HG02610 (cell line): ENCODE data around the gene CACNA2D1.
"Not testable (repeated sequence)": the region's sequence is repeated elsewhere in the genome, so short reads cannot be mapped to it uniquely, and the experiment has no call there.

Experiments
- ATAC-seq: cut with Tn5 transposase; IDR thresholded peaks from one replicate; pipeline ENCODE4 v1.9.1; 2021; ENCODE audit warnings: mild to moderate bottlenecking, moderate library complexity; ENCODE audit not compliant: unreplicated experiment

CACNA2D1 gene

DNA sequence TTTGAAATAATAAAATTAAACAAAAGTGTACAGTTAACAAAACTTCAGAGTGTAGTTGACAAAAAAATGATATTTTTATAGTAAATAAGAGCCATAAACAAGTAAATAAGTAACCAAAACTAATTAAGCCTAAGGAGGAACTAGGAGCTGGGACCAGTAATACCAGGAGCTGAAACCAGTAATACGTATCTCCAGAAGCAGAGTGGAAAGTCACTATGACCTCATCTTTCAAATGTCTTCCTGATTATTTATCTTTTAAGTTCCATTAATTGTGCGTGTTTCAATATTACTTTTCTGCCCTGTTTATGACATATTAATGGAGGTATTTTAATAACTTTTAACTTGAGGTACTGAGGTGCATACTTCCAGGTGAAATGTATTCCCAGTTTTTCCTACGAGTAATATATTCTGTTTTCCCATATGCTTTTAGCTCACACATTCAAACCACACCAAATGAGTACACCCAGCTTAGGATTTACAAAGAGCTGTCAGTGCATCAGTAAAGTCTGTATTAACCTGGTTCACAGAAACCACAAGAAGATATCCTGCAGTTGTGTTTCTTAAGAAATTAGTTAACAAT, 390.0 kb downstream of the CACNA2D1 start:
- ATAC-seq, result no peak

DNA sequence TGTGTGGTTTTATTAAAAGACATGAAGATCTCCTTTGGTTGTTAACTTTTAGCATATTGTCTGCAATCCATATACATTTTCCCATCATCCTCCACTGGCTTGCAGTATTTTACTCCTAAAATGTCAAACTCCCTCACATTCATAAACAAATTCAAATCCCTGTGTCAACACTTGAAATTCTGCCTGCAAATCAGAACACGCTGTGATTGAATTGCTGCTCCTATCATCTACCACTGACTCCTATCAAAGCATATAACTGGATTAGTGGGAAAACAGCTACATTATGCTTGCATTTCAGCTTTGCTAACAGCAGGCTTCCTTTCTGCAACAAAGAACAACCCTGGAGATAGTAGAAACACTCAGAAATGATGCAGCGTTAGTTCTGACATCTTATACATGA, 392.0 kb downstream of the CACNA2D1 start:
- no peak for ATAC-seq

DNA sequence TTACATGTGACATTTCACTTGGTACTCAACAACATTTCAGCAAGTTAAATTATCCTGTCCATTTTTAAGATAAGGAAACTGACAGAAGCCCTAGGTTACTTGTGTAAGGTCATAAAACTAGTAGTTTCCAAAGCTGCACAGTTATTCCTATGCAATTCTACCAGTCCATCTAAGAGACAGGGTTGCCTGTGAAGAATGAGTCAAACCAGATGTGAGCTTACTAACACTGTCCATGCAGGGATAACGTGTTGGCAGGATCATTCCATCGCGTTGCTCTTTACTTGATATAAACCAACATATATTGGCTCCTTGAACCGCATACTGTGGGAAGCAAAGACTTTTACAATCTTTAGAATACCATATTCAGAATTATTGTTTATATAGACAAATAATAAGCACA, 392.8 kb downstream of the CACNA2D1 start:
- no peak for ATAC-seq

DNA sequence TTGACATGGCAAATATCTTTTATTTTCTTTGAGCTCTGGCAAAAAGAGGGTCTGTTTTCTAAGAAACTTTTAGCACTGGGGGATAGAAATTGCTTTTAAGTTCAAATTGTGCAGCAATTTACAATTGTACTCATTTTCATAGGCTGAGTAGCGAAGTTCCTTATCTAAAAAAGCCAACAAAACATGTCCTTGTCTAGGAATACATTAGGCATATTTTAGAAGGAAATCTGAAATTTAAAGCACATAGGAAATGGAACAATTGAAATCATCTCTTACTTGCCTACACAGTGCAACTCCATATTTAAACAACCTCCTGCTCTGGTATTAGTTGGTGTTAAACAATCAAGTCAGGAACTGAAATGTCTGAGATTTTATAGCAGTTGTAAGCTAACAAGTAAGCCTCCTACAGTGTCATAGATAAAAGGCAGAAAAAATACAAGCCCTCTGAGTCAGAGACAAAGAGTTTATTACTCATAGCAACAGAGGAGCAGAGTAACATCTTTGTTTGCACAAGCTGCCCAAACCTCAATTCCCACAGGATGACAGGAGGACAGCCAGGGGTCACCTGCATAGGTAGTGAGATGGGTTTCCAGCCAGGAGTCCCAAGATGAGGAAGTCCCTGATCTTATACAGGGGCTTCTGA, 393.6 kb downstream of the CACNA2D1 start:
- ATAC-seq, result peak; percentile 47

DNA sequence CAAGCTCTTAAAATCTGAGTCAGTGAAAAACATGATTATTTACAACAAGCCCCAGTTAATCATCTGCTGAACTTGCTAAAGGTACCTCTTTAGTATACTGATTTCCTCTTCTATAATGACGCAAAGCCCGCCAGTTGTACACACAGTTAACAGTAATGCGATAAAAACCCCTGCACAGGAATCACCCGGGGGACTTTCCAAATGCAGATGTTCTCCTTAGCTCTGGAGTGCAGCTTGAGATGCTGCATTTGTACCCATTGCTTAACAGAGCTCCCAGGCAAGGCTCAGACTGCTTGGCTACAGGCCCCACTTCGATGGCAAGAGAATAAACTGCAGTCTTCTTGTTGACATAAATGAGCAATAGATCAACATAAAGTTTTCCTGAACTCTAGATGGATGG, 394.1 kb downstream of the CACNA2D1 start:
- peak; percentile 42 for ATAC-seq

DNA sequence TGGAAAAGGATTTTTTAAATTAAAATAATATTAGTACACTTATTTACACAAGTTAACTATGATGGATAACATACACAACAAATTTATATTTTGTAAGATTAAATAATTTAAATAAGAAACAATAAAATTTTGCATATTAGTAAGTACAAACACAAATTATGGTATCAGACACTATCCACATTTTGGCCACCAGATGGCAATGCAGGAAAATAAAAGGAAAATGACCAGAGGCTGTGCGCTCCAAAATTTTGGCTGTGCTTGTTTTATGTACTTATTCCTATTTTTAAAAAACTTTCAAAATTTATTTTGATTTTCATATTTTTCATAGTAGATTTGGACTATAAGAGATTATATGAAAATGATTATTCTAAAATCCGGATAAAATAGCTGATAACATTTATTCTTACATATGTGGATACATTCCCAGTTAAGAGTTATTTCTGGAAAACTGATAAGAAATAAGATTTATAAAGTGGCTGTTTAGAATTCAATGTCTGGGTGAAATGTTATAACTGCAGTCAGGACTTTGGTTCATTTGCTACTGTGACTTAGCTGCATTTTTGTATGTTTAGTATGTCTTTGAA, 399.0 kb downstream of the CACNA2D1 start:
- ATAC-seq, result peak; percentile 66

DNA sequence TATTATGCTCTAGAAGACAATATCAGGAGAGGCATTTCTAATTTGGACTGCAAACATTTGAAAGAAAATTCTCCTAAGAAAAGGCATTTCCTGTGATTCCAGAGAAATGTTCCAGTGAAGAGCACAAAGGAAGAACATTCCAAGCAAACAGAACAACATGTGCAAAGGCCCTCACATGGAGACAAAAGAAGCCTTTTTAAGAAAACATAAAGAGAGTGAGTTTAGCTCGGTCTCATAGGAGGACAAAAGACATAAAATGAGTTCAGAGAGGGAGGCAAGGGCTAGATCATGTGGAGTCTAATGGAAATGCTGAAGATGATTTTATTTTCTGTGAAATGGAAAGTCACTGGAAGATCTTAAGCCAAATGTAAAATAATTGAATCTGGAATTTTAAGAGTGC, 404.0 kb downstream of the CACNA2D1 start:
- ATAC-seq, result no peak

DNA sequence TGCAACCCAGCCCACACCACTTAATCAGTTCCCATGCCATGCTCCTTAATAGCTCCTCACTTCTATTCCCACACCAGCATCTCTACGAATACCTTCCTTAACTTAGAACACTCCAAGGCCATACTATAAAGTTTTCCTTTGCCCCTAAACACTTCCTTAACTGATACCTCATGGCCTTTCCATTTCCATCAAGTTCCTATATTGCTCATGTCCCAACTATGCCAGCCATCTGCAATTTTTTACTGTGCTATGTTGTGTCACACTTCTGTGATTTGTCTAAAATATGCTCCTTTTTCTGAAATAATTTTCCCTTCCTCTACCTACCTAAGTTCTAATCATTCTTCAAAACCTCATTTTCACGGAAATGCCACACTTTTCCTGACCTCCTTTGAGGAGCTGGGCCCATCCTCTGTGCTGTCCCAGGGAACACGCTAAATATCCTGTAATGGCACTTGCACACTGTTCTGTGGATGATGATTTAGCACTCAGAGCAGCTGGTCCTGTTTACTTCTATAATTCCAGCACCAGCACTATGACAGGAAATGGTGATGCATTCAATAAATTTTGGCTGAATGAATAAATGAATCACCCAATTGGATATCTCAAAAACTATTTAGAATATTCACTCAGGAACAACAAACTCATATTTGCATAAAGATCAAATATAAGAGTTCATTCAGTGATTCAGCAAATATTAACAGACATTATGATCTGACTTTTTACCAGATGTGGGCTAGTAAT, 407.3 kb downstream of the CACNA2D1 start:
- no peak for ATAC-seq

DNA sequence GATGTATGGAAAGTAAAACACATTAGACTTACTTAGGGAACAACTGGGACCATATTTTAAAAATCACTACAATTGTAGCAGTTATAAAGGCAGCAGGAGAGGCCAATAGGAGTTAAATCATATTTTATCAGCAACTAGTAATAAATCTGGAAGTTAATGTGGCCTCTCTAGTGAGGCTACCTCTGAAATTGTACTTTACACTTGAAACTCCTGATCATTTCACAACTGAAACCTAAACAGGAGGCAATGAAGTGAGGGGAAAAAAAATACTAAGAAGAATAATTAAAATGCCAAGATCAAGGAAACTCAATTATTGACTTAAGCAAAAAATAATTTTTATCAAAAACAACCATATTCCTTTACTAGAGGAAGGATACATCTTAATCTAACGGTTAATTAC, 408.1 kb downstream of the CACNA2D1 start:
- no peak for ATAC-seq

DNA sequence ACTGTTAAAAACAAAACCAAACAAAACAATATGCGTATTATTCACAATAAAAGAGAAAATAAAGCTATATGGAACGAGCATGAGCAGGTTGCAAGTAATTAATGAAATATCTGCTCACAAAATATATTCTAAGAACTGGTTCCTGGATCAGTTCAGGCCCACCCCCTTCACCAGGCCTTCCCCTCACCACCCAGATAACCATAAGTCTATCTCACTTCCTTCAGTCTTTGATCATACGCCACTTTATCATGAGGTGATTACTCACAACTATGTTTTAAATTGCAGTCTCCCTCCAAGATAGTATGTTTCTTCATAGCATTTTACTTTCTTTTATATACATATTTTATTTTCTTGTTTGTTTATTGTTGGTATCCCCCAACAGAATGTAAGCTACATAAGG, 410.7 kb downstream of the CACNA2D1 start:
- ATAC-seq, result no peak

DNA sequence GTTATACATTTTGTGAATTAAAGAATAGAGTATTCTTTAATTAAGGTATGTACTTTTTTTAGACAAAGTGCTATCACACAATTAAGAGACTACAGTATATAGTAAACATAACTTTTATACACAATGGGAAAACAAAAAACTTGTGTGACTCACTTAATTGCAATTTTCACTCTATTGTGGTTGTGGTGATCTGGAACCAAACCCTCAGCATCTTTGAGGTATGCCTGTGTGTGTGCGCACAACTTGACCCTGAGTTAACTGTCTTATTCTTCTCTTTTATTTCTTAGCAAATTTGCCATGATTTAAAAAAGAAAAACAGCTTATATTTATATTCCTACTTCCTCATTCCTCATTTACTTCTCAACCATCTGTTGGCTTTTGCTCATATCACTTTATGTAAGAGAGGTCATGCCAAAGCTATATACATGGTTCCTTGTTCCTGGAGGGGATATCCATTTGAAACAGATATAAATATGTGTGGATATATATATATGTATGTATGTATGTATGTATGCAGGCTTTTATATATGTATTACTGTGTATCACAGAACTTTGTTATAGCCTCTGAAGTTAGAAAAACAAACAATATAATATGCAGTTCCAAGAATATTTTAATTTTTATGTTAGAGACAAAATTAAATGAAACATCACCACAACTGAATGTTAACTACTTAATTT, 414.2 kb downstream of the CACNA2D1 start:
- ATAC-seq, result no peak

DNA sequence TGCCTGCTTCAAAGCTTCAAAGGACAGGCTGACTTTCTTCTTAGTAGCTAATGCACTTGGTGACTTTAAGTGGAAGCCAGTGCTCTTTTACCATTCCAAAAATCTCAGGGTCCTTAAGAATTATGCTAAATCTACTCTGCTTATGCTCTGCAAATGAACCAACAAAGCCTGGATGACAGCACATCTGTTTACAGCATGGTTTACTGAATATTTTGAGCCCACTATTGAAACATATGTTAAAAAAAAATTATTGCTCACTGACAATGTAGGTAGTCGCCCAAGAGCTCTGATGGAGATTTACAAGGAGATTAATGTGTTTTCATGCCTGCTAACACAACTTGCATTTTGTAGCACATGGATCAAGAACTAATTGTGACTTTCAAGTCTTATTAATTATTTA, 415.5 kb downstream of the CACNA2D1 start:
- ATAC-seq, result no peak

DNA sequence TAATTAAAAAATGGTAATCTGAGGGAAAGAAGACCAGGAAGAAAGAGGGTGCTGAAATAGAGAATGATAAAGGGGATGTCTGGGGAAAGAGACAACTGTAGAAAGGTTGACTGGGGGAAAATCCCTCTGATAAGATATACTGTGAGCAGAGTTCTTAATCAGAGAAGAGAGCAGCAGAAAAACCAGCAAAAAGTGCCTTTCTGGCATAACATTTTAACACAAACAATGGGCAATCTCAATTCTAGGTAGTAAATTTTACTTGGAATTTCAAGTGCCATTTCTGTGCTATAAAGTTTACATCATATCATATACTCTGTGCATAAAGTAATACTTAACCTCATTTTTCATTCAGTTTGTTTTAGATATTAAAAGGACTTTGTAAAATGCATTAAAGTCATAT, 421.9 kb downstream of the CACNA2D1 start:
- no peak for ATAC-seq

DNA sequence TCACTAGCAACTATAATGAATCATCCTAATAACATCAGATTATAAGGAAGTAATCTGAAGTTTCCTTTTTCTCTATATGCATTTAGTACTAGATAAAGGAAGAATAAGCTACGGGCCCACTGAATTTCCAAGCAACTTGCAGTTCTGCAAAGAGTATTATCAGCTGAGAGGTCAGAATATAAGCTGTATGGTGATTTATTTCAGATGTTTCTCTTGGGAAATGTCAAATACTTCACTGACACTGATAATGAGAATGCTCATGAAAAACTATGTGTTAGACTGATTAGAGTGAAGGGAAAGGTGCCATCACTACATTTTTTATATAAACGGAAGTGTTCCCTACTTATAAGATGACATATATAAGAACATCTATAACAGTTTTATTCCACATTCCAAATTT, 422.5 kb downstream of the CACNA2D1 start:
- no peak for ATAC-seq

DNA sequence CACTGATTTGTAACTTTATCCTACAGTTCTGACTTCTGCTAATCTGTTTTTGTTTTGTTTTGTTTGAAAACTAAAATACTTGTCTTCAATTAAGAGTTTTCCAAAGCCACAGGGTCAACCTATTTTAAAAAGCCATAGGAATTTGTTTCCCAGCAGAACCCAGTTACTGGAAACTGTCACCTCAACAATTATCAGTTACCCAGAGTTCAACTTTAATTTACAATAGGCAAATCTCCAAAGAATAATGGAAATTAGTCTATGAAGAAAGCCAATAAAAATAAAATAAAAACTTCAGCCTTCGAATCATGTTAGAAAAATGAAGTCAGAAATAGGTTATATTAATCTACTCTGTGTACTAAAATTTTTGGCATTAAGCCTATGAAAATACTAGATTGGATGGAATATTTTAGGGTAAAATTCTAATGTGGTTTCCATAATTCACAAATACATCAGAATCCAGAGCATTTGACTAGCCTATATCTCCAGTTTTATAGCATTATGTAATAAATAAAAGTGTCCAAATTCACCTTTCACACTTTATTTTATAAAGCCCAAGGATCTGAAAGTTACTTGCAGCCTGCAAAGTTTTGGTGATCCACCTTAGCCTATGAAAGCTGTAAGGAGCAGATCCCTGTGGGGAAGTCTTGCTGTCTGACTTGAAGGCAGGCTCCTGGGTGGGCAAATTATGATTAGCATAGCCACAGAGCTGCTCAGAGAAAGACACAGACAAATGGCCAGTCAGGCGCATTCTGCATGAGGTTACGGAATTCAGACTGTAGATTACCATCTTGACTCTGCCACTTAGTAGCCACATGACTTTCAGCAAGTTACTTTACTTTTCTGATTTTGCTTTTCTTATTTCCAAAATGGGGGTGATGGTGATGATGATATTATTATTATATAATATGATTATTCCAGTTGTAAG, 423.8 kb downstream of the CACNA2D1 start:
- ATAC-seq, result no peak

DNA sequence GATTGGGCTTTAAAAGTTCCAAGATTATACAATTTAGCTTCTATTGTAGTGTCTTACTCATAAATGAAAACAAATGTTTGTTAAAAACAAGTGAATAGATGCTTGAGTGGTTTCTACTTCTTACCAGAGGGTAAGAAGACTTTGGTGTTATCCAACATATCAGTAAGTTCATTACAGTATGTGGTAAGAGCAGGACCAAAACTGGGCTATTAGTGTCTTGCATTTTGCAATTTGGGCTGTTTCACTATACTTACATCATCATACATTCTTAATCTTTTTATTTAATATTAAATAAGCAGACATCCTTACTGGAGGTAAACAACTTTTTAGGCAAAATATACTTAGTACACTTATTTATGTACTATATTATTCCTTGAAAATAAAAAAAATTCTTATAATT, 425.4 kb downstream of the CACNA2D1 start:
- ATAC-seq, result no peak

DNA sequence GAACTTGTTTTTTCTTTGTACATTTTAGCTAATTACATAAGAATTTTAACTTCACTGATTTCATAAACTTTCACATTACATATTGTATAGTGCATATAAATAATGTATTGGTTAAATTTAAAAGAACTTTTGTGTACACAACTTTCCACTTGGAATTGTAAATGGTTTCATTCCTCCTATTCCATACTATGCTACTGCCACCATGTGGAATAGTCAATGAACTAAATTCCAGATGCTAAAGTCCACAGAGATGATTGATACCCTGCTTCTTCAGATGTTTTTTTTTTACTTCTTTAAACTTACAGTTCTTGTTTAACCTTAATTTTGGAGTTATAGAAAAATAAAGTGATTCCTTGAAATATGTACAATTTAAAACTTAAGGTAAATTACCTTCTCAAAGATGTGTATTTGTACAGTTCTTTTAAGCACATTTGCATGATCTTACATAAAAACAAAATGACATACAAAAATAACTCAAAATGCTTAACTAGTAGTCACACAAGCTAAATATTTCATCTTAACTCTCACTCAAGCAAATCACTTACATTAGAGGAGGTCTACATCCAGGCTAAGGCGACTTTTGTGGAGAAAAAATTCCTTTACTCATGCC, 426.1 kb downstream of the CACNA2D1 start:
- no peak for ATAC-seq

DNA sequence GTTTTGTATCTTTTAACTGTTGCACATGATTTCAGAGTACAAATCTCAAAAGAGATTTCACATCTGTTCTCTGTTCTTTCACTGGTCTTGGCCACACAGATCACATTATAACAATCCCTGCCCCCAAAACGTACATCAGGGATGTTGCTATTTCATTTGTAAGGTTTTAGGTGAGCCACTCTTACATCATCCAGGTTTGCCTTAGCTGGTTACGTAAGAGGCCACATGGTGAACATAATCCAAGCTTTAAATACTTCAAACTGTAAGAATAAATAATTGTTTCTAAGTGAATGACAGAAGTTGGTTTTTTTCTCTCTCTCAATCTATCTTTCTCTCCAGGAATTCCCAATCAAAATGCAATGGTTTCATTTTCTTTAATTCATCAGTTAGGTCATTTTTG, 427.8 kb downstream of the CACNA2D1 start:
- no peak for ATAC-seq

DNA sequence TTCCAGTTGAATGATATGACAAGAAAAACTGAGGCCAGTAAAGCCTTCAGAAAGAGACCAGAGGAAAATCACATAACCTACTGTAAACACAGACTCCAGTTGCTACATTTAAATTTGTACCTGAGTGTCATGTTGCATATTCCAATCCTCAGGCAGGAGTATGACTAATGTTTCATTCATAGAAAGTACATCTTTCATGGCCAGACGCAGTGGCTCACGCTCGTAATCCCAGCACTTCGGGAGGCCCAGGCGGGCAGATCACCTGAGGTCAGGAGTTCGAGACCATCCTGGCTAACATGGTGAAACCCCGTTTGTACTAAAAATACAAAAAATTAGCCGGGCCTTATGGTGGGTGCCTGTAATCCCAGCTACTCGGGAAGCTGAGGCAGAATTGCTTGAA, 429.0 kb downstream of the CACNA2D1 start:
- not testable (repeated sequence) for ATAC-seq

DNA sequence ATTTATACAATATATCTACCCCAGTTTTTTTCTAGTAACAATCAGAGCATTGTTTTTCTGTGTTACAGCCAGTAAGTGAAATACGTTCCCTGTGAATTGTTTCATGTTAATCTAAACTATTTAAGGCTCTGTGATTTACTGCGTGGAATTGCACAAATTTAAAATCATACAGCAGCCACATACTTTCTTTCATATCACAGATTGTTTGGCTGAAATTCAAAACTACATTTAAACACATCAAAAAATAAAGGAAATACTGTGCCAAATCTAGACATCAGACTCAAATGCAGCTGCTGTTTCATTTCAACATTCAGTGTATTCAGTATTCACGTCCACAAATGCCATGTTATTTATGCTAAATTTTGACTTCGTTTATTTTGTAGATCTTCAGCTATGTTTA, 431.1 kb downstream of the CACNA2D1 start:
- ATAC-seq, result no peak
